ENCODE measurements around the gene PLB1.

PLB1 gene

GRCh38 chr2:28495551-28496250 lies at the start of gene PLB1:
Gene PLB1 (plus strand): TSS chr2:28496060. CDS start chr2:28496115, 55 bp downstream.
- DNase-seq: no peak

- no peak for DNase-seq
These were observed 49.3 kb upstream of the PLB1 start for GRCh38 chr2:28446531-28446930.

- no peak for DNase-seq
These were observed 48.8 kb upstream of the PLB1 start for GRCh38 chr2:28447086-28447485.

- no peak for DNase-seq
These were observed 47.7 kb upstream of the PLB1 start for GRCh38 chr2:28447943-28448792.

GRCh38 chr2:28448793-28449100 lies 47.1 kb upstream of the PLB1 start:
- no peak for DNase-seq

GRCh38 chr2:28449126-28449487 lies 46.8 kb upstream of the PLB1 start:
- DNase-seq: no peak

GRCh38 chr2:28449488-28450395 lies 46.1 kb upstream of the PLB1 start:
- no peak for DNase-seq

GRCh38 chr2:28450901-28451565 lies 44.8 kb upstream of the PLB1 start:
- DNase-seq: no peak

- no peak for DNase-seq
These were observed 43.9 kb upstream of the PLB1 start for GRCh38 chr2:28451793-28452533.

- DNase-seq: peak; percentile 73
These were observed 43.3 kb upstream of the PLB1 start for GRCh38 chr2:28452534-28453081.

- no peak for DNase-seq
These were observed 42.5 kb upstream of the PLB1 start for GRCh38 chr2:28453396-28453795.

GRCh38 chr2:28454016-28454930 lies 41.6 kb upstream of the PLB1 start:
- no peak for DNase-seq

- no peak for DNase-seq
These were observed 38.6 kb upstream of the PLB1 start for GRCh38 chr2:28457237-28457636.

- DNase-seq: no peak
These were observed 34.8 kb upstream of the PLB1 start for GRCh38 chr2:28461056-28461455.

GRCh38 chr2:28462122-28462521 lies 33.7 kb upstream of the PLB1 start:
- DNase-seq: no peak

- no peak for DNase-seq
These were observed 32.5 kb upstream of the PLB1 start for GRCh38 chr2:28463211-28463816.

- no peak for DNase-seq
These were observed 32.0 kb upstream of the PLB1 start for GRCh38 chr2:28463893-28464292.

- no peak for DNase-seq
These were observed 30.5 kb upstream of the PLB1 start for GRCh38 chr2:28465148-28465885.

- DNase-seq: no peak
These were observed 26.6 kb upstream of the PLB1 start for GRCh38 chr2:28469304-28469703.
